HG02678 (cell line): ENCODE results near the gene COQ3.

Experiments
- ATAC-seq: cut with Tn5 transposase; IDR thresholded peaks from one replicate; pipeline ENCODE4 v1.9.1; 2021; ENCODE audit warnings: mild to moderate bottlenecking, moderate library complexity; ENCODE audit not compliant: unreplicated experiment

The COQ3 gene

GRCh38 chr6:99334526-99335127 lies 59.4 kb downstream of the COQ3 start:
- ATAC-seq, result peak; percentile 31

- ATAC-seq, result peak; percentile 93
These were observed 60.9 kb downstream of the COQ3 start for GRCh38 chr6:99333068-99333467.

GRCh38 chr6:99331531-99331930 lies 62.5 kb downstream of the COQ3 start:
- no peak for ATAC-seq

DNA sequence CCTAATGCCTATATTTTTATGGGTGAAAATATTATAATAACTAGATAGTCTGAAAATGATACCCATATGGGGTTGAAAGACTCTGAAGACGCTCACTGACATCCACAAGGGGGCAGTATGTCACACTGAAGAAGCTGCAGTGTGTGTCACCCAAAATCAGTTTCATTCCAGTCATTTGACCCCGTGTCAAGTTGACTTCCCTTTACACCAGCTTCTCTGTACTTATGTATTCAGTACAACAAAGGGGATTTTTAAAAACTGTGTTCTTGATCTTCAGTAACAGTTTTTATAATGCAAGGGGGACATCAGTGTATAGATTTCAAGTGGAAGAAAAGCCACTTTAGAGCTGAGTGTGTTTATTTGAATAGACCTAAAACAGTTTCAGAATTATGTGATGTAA lies 63.8 kb downstream of the COQ3 start:
- peak; percentile 67 for ATAC-seq

DNA sequence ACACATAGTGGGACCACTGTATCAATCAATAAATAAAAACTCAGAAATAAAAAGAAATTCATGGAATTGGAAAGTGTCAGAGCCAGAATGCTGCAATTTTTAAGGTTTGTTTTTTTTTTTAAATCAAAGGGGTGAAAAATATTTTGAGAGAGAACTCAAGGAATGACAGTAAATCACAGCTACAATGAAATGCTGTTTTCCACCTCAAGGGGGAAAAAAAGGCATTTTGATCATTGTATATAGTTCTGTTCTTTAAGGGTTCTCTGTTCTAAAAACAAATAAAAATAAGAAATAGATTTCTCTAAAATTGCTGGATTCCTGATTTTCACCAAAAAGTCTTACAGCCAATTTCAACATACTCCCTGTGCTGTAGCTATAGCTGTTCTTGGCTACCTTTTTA lies 69.0 kb downstream of the COQ3 start:
- no peak for ATAC-seq
